Measurements from ENCODE around the gene SPPL3.
A peak's percentile ranks its signal among the peaks of the same experiment; 100 is the strongest.
"Not testable (repeated sequence)": the region's sequence is repeated elsewhere in the genome, so short reads cannot be mapped to it uniquely, and the experiment has no call there.

SPPL3 gene

GRCh38 chr12:120925740-120926563, 21.8 kb upstream of the SPPL3 start:
- in situ Hi-C loops (cut with MboI; ENCODE audit: low pct_unique_long_range_greater_than_20kb, low sequenced_read_pairs), result no loop called here
- no peak for DNase-seq

- in situ Hi-C loops (cut with MboI; ENCODE audit: low pct_unique_long_range_greater_than_20kb, low sequenced_read_pairs), result no loop called here
- DNase-seq, result no peak
These were observed 18.1 kb upstream of the SPPL3 start for GRCh38 chr12:120922279-120922678.

GRCh38 chr12:120921637-120922036, 17.5 kb upstream of the SPPL3 start:
- in situ Hi-C loops (cut with MboI; ENCODE audit: low pct_unique_long_range_greater_than_20kb, low sequenced_read_pairs), result no loop called here

GRCh38 chr12:120920178-120920577, 16.0 kb upstream of the SPPL3 start:
- no peak for DNase-seq
- in situ Hi-C loops (cut with MboI; ENCODE audit: low pct_unique_long_range_greater_than_20kb, low sequenced_read_pairs), result no loop called here

More at GRCh38 chr12:120921637-120922036, 17.5 kb upstream of the SPPL3 start:
- DNase-seq, result no peak

GRCh38 chr12:120917748-120918147, 13.6 kb upstream of the SPPL3 start:
- in situ Hi-C loops (cut with MboI; ENCODE audit: low pct_unique_long_range_greater_than_20kb, low sequenced_read_pairs), result no loop called here

GRCh38 chr12:120916561-120916960, 12.4 kb upstream of the SPPL3 start:
- in situ Hi-C loops (cut with MboI; ENCODE audit: low pct_unique_long_range_greater_than_20kb, low sequenced_read_pairs), result no loop called here
- no peak for DNase-seq

More at GRCh38 chr12:120917748-120918147, 13.6 kb upstream of the SPPL3 start:
- no peak for DNase-seq

- no peak for DNase-seq
- in situ Hi-C loops (cut with MboI; ENCODE audit: low pct_unique_long_range_greater_than_20kb, low sequenced_read_pairs), result no loop called here
These were observed 10.6 kb upstream of the SPPL3 start for GRCh38 chr12:120914794-120915193.

- in situ Hi-C loops (cut with MboI; ENCODE audit: low pct_unique_long_range_greater_than_20kb, low sequenced_read_pairs), result no loop called here
- no peak for DNase-seq
These were observed 5.6 kb upstream of the SPPL3 start for GRCh38 chr12:120909633-120910298.

GRCh38 chr12:120905856-120906384, 1.8 kb upstream of the SPPL3 start:
- in situ Hi-C loops (cut with MboI; ENCODE audit: low pct_unique_long_range_greater_than_20kb, low sequenced_read_pairs), result no loop called here
- DNase-seq, result no peak

GRCh38 chr12:120903412-120904196, 554 bp downstream of the SPPL3 start:
- peak; percentile 40 for DNase-seq
- in situ Hi-C loops (cut with MboI; ENCODE audit: low pct_unique_long_range_greater_than_20kb, low sequenced_read_pairs), result no loop called here

- in situ Hi-C loops (cut with MboI; ENCODE audit: low pct_unique_long_range_greater_than_20kb, low sequenced_read_pairs), result no loop called here
- DNase-seq, result no peak
These were observed 1.2 kb downstream of the SPPL3 start for GRCh38 chr12:120902846-120903411.

GRCh38 chr12:120901818-120902217, 2.3 kb downstream of the SPPL3 start:
- in situ Hi-C loops (cut with MboI; ENCODE audit: low pct_unique_long_range_greater_than_20kb, low sequenced_read_pairs), result no loop called here

GRCh38 chr12:120901101-120901500, 3.1 kb downstream of the SPPL3 start:
- in situ Hi-C loops (cut with MboI; ENCODE audit: low pct_unique_long_range_greater_than_20kb, low sequenced_read_pairs); DNase-seq: not testable (repeated sequence)

More at GRCh38 chr12:120901818-120902217, 2.3 kb downstream of the SPPL3 start:
- DNase-seq, result no peak

GRCh38 chr12:120895532-120895931, 8.6 kb downstream of the SPPL3 start:
- DNase-seq, result no peak

GRCh38 chr12:120892265-120892664, 11.9 kb downstream of the SPPL3 start:
- DNase-seq, result peak; percentile 77
- in situ Hi-C loops (cut with MboI; ENCODE audit: low pct_unique_long_range_greater_than_20kb, low sequenced_read_pairs), result no loop called here

More at GRCh38 chr12:120895532-120895931, 8.6 kb downstream of the SPPL3 start:
- in situ Hi-C loops (cut with MboI; ENCODE audit: low pct_unique_long_range_greater_than_20kb, low sequenced_read_pairs), result no loop called here

GRCh38 chr12:120890963-120891362, 13.2 kb downstream of the SPPL3 start:
- in situ Hi-C loops (cut with MboI; ENCODE audit: low pct_unique_long_range_greater_than_20kb, low sequenced_read_pairs), result no loop called here

GRCh38 chr12:120887253-120888043, 16.7 kb downstream of the SPPL3 start:
- in situ Hi-C loops (cut with MboI; ENCODE audit: low pct_unique_long_range_greater_than_20kb, low sequenced_read_pairs), result no loop called here
- DNase-seq, result no peak

More at GRCh38 chr12:120890963-120891362, 13.2 kb downstream of the SPPL3 start:
- no peak for DNase-seq
